Pancreas (tissue), 10 donors: ENCODE results near the gene NMUR2. TPM values are rescaled to one million over a fixed set of nuclear protein-coding genes. Genes with fewer than 3 reads are reported as not detected.

Source experiments
- ATAC-seq, 4 donors: fragments of 200-7000 bp; cut with Tn5 transposase; one replicate each; pipeline versions ENCODE4 v1.8.0 to v1.9.1; 2020; ENCODE audit warnings: mild to moderate bottlenecking in 4 of 4, moderate library complexity in 4 of 4
- DNase-seq, 6 donors: peaks; one replicate each; pipeline ENCODE4 v3.0.0-alpha.2; 2020
- FAIRE-seq: peaks from 2 replicates; lab custom pipeline; 2012; peaks lifted over from hg19 to GRCh38; lab: Jason Lieb, UNC
- H3K27ac ChIP-seq, 4 donors: fragments of 200-600 bp; sonication (generic); 1 replicate in 3 of 4; 2 replicates in 1 of 4; pipeline versions ENCODE4 v1.5.0 to v1.8.0; 2020
- H3K27me3 ChIP-seq, 4 donors: fragments of 200-600 bp; one replicate each; pipeline ENCODE4 v1.8.0; 2021
- H3K36me3 ChIP-seq, 3 donors: fragments of 200-600 bp; sonication (generic) in 1 of 3; one replicate each; pipeline versions ENCODE4 v1.5.0 to v1.8.0; 2020 to 2021
- H3K4me1 ChIP-seq, 3 donors: fragments of 200-600 bp; one replicate each; pipeline ENCODE4 v1.8.0; 2021
- H3K4me3 ChIP-seq, 4 donors: fragments of 200-600 bp; sonication (generic) in 2 of 4; one replicate each; pipeline versions ENCODE4 v1.5.0 to v1.8.0; 2020 to 2021
- H3K9me3 ChIP-seq, 4 donors: fragments of 200-600 bp; one replicate each; pipeline ENCODE4 v1.8.0; 2021
- CTCF ChIP-seq, 4 donors: fragments of 200-600 bp; sonication (generic) in 3 of 4; IDR thresholded peaks; one replicate each; pipeline versions ENCODE4 v1.5.0 to v1.8.0; 2021; ENCODE audit warnings: antibody characterized with exemption in 4 of 4
- WGBS, 2 donors: extraction: QIAGEN DNeasy Blood & Tissue Kit; methylation state at CpG; one replicate each; pipeline ENCODE4 v1.1.7; 2013; 5-methylcytosine and 5-hydroxymethylcytosine counted together
- intact Hi-C, 3 donors: fragments of 100-400 bp; cut with DNase I; formaldehyde crosslinking; loops; one replicate each; pipeline versions ENCODE4 v1.11.1 to v1.14.2; 2022
- polyA plus RNA-seq, 2 donors: library from polyadenylated mRNA; stranded (reverse); fragments of 200-250 nt; gene quantifications; one replicate each; pipeline ENCODE4 v1.2.3, GENCODE V29; 2013
- total RNA-seq, 6 donors: library from RNA; stranded (reverse); fragmentation: NEBNext Ultra II Directional in 4 of 6; extraction: Animal tissue kit (Norgen Biotek cat#: 25700) in 4 of 6; gene quantifications; one replicate each; pipeline versions ENCODE4 v1.2.1 to v1.2.4, GENCODE V29; 2021 to 2023
- donor health status: healthy with polysubstance abuse.
- donor health status: DM: no; HTN: no; CAD: no; lungs with moderate emphysema.
- donor health status: DM: no; HTN: no; CAD: no.
- donor health status: control.
- donor health status: control.
- donor health status: Bipolar disorder and iron deficiency.
- donor health status: DM: yes; HTN: yes; CAD: no.
- donor health status: DM: no; HTN: no; CAD: no.
- donor health status: DM: no; HTN: no; CAD: no.
- donor health status: DM: yes; HTN: yes; CAD: no.

The NMUR2 gene
- total RNA-seq = not detected
- under 1 TPM in 1 of 2 donors, not detected in 1; 0.02 TPM for polyA plus RNA-seq

GRCh38 chr5:152405145-152405544 is at the start of gene NMUR2:
Gene NMUR2 (minus strand): TSS chr5:152405279. CDS start chr5:152405113, 166 bp downstream.
- Histone ChIP-seq H3K4me1 (no peaks in the 10 kb centered on the region), H3K27ac (no peak within 1 kb of the TSS), H3K27me3 (no peaks in the 10 kb centered on the region), H3K36me3 (no peaks in the 10 kb centered on the region), H3K9me3 (no peaks in the 10 kb centered on the region), H3K4me3 (no peak within 1 kb of the TSS)
- intact Hi-C loops = no loop called here
- WGBS, 2 donors = 4 to 10% methylated on average over 7 of the region's 7 CpGs
- DNase-seq (peak in 1 of 6 donors; percentile 22), FAIRE-seq (no peak), ATAC-seq (peak in 2 of 4 donors; percentile 27 to 53)
- no peak for TF ChIP-seq CTCF (IDR thresholded peaks at IDR 0.05)

- no peaks in the 10 kb centered on the region for H3K27me3 ChIP-seq
- H3K4me1 ChIP-seq = no peaks in the 10 kb centered on the region
- H3K27ac ChIP-seq = no peak overlapping the region
- intact Hi-C loops = no loop called here
- 42 to 46% methylated on average over 2 of the region's 2 CpGs for WGBS, 2 donors
- TF ChIP-seq CTCF (IDR thresholded peaks at IDR 0.05) = no peak
- no peak for ATAC-seq
- H3K36me3 ChIP-seq = no peaks in the 10 kb centered on the region
- H3K4me3 ChIP-seq = no peak overlapping the region
- FAIRE-seq = no peak
- H3K9me3 ChIP-seq = no peaks in the 10 kb centered on the region
- DNase-seq = no peak
Measured at GRCh38 chr5:152443935-152444334, 38.9 kb upstream of the NMUR2 start.

- no peak for ATAC-seq
- no peak overlapping the region for H3K4me3 ChIP-seq
- H3K4me1 ChIP-seq = no peaks in the 10 kb centered on the region
- H3K9me3 ChIP-seq = no peaks in the 10 kb centered on the region
- no peak for DNase-seq
- H3K27me3 ChIP-seq = no peaks in the 10 kb centered on the region
- no peak overlapping the region for H3K27ac ChIP-seq
- no peak for TF ChIP-seq CTCF (IDR thresholded peaks at IDR 0.05)
- WGBS, 2 donors = 22 to 23% methylated on average over 3 of the region's 3 CpGs
- no peaks in the 10 kb centered on the region for H3K36me3 ChIP-seq
- intact Hi-C loops = no loop called here
- FAIRE-seq = no peak
Measured at GRCh38 chr5:152439791-152440190, 34.7 kb upstream of the NMUR2 start.

- Histone ChIP-seq H3K4me3 (no peak overlapping the region), H3K27ac (no peak overlapping the region), H3K4me1 (no peaks in the 10 kb centered on the region), H3K36me3 (no peaks in the 10 kb centered on the region), H3K9me3 (no peaks in the 10 kb centered on the region), H3K27me3 (no peaks in the 10 kb centered on the region)
- TF ChIP-seq CTCF (IDR thresholded peaks at IDR 0.05) = no peak
- 31 to 55% methylated on average over 3 of the region's 3 CpGs for WGBS, 2 donors
- FAIRE-seq = no peak
- DNase-seq = no peak
- intact Hi-C loops = no loop called here
- ATAC-seq = no peak
Measured at GRCh38 chr5:152437866-152438265, 32.8 kb upstream of the NMUR2 start.

- whole genome bisulfite sequencing, 2 donors = 43 to 55% methylated on average over 3 of the region's 3 CpGs
- Histone ChIP-seq H3K4me3 (no peak overlapping the region), H3K36me3 (no peaks in the 10 kb centered on the region), H3K27ac (no peak overlapping the region), H3K27me3 (no peaks in the 10 kb centered on the region), H3K9me3 (no peaks in the 10 kb centered on the region), H3K4me1 (no peaks in the 10 kb centered on the region)
- DNase-seq (no peak), ATAC-seq (no peak), FAIRE-seq (no peak)
- intact Hi-C loops = no loop called here
- TF ChIP-seq CTCF (IDR thresholded peaks at IDR 0.05) = no peak
Measured at GRCh38 chr5:152427721-152428120, 22.6 kb upstream of the NMUR2 start.
